Measurements from ENCODE around the gene TMEM191C.
"Not testable (repeated sequence)": the region's sequence is repeated elsewhere in the genome, so short reads cannot be mapped to it uniquely, and the experiment has no call there.

TMEM191C gene

DNA sequence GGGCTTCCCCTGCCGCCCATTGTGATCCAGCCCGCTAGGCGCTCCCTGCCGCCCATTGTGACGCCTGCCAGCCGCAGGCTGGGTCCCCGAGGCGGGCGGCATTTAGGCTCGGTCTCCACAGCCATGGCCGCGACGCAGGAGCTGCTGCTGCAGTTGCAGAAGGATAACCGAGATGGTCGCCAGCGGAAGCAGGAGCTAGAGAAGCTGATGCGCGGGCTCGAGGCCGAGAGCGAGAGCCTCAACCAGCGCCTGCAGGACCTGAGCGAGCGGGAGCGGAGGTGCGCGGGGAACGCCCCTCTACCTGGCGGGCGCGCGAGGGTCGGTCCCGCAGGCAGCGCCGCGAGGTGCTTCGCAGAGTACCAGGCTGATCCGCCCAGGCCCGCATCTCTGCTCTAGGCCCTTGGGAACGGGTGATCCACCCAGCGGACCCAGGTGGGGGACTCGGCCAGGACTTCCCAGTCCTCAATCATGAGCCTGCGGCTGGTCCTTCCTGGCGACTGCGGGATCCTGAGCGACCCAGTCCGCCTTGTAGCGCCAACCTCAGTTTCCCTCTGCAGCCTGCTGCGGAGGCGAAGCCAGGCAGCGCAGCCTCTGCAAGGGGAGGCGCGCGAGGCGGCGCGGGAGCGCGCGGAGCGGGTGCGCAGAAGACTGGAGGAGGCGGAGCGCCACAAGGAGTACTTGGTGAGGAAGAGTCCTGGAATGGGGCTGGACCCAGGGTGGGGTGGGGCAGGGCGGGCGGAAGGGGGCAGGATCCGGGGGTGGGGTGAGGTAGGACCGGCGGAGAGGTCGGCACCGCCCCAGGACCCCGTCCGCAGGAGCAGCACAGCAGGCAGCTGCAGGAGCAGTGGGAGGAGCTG is at the start of gene TMEM191C:
TSS of gene TMEM191C (plus strand) at position 51 of the 857 bp plus-strand sequence. CDS start at position 124, 73 bp downstream.
- not testable (repeated sequence) for DNase-seq (ENCODE audit: low read depth in 2 of 2)

DNA sequence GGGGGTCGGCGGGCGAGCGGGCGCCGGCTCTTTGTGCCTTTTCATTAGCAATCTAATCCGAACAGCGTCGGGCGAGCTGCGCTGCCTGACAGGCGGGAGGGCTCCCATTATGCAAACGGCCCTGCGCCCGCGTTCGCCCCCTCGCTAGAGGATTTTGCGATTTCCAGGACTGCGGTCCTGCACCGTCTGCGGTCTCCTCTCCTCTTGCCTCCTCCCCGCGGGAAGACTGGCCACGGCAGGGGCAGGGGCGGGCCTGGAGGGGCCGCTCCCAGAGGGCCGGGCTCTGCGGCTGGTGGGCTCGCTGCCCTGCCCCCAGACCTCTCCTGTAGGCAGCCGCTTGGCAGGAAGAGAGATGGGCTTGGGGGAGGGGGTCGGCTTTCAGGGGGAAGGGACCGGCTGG is 49.3 kb upstream of the TMEM191C start:
- not testable (repeated sequence) for DNase-seq (ENCODE audit: low read depth in 2 of 2)

DNA sequence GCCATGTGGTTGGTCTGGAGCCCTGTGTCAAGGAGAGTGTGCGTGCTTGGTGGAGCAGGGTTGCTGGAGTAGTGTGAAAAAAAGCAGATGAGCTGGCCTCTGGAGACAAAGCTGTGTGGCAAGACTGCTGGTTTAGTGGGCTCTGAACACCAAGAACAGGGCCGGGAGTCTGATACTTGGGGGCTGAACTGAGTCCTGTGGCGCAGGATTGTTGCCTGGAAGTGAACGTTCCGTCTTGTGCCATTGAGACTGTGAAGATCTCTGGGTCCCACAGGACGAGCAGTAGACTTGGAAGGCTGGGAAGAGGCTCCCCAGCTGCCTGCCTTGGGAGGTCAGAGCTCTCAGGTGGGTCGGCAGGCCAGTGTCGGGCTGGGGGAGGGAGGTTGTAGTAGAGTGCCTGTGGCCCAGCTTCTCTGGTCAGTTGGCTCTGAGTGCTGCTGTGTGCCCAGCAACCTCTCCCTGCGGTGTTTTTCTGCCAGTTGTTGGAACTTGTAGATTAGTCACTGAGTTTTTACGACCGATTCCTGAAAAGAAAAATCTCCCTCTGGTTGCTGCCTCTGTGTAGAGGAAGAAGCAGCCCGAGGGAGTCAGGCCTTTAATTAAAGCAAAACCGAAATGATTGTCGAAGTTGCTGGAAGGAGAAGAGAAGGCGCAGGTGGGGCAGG is 48.1 kb upstream of the TMEM191C start:
- not testable (repeated sequence) for DNase-seq (ENCODE audit: low read depth in 2 of 2)

DNA sequence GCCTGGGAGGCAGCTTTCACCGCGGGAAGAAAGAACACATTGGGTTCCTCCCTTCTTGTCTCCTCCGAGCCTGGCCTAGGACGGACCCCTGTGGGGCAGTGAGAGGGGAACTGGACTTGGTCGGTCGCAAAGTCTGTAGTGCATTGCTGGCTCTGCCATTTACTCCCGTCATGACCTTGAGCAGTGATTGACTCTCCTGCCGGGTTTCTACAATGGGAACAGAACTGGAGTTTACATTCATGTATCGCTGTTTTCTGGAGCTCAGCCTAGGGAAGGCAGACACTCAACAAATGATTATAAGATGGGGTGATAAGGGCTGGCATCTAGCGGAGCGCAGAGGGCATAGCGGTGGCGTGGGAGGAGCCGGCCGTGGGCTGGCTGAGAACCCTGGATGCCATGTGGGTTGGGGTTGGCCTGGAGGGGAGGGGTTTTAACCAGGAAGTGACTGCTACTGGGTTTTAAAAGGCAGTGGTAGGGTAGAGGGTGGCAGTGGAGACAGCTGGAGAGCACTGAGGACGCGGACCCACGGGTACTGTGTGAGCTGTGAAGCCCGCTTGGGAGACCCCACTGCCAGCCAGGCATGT is 46.9 kb upstream of the TMEM191C start:
- not testable (repeated sequence) for DNase-seq (ENCODE audit: low read depth in 2 of 2)

DNA sequence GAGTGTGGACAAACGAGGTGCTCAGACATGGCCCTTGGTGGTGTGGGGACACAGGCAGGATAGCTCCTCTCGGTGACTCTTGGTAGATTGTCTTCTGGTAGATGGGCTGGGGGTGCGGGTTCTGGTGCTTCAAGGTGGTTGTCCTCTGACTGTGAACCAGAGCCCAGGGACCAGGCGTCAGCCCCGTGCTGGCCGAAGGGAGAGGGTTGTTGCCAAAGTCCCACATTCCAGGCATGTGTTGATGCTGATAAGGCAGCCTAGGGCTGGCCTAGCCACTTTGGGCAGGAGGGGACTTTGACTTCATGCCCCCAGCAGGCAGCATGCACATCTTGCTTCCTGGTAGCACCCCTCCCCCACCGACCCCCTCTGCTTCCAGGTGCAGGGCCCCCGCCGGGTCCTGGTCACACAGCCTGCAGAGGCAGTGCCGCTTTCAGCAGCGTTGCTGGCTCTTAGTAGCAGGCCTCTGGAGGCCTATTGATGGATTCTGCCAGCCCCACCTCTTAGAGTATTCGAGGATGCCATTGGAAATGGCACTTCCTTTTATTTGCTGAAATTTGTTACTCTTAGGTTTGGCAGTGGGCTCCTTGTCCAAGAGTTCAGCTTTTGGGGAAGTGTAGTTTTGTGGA is 43.0 kb upstream of the TMEM191C start:
- DNase-seq (ENCODE audit: low read depth in 2 of 2) = not testable (repeated sequence)

DNA sequence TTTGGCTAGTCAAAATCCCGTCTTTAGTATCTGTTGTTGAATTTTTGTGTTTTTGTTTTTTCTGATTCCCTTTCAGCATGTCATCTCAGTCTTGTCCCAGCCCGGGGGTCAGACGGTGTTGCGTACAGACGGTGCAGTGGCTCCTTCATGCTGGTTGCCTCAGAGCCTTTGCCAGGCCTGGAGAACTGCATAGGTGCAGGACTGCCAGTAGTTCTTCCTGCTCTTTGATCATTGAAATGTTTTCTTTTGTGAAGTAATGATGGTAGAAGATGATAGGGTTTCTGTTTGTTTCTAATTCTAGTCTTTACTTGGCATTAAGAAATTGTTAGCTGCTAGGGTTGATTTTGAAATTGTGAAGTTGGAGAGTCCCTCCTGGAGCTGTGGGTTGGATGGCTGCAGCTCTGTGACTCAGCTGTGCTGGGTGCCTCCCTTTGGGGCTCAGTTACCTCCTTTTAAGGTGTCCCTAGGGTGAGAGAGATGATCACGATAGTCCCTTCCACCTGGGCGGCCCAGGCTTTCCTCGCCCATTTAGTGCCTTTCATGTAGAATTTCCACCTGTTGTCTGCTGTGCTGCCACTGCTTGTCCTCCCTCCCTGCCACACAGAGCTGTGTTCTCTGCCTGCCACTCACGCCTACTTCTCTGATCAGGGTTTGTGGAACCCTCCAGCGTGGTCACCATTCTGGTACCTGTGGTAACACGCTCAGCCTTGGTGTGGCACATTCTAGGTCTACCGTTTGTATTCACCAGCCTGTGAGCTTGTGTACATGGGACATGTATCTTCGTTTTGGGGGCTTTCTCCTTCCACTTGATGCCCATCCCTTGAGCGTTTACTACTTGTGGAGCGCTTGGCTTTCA is 32.6 kb upstream of the TMEM191C start:
- not testable (repeated sequence) for DNase-seq (ENCODE audit: low read depth in 2 of 2)

DNA sequence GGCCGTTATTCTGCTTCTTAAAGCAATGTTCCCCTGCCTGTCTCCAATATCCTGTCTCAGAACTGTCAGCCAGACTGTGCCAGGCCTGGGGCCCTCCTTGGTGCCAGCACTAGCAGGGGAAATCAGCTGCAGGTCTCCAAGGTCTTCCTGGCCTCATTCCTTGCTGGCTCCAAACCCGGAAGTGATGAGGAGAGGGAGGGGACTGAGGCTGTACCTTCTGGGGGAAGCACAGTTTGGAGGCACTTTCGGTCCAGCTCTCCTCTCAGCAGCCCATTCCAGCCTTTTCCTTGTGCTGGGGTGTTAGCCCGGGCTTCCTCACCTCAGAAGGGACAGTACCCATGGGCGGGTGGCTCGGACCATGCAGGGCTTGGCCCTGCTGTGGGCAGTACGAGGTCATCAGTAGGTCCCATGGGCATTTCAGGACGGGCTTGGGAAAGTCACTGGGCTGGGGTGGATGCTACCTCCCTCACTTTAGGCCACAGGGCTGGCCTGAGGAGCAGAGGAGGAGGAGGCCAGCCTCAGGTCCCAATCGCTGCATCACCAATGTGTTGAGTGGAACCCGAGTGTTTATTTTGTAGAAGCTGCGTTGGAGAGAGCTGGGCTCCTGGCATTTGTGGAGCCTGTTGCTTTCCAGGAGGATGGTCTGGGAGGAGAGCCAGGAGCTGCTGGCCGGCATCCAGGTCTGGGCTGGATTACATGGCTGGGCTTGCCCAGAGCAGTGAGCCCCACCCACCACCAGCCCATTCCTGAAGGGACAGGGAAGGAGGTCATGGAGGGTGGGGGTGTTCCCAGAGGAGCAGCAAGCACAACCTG is 31.0 kb upstream of the TMEM191C start:
- DNase-seq (ENCODE audit: low read depth in 2 of 2) = not testable (repeated sequence)

DNA sequence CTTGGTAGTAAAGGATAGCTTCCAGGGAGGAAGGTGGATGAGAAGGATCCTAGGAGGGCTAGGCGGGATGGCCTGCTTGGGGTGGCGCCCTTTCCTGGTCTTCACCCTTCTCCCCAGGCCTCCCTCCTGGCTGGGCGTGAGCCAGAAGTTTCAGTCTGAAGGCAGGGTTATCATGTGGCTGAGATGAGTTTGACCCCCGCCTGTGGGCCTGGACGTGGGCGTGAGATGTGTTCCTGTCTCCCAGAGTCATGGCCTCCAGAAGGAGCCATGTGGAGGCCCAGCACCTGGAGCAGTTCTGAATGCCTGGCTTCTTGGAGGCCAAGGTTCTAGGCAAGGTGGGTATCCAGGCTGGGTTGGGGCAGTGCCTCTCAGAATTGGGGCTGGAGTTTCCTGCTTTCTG is 29.2 kb upstream of the TMEM191C start:
- not testable (repeated sequence) for DNase-seq (ENCODE audit: low read depth in 2 of 2)

DNA sequence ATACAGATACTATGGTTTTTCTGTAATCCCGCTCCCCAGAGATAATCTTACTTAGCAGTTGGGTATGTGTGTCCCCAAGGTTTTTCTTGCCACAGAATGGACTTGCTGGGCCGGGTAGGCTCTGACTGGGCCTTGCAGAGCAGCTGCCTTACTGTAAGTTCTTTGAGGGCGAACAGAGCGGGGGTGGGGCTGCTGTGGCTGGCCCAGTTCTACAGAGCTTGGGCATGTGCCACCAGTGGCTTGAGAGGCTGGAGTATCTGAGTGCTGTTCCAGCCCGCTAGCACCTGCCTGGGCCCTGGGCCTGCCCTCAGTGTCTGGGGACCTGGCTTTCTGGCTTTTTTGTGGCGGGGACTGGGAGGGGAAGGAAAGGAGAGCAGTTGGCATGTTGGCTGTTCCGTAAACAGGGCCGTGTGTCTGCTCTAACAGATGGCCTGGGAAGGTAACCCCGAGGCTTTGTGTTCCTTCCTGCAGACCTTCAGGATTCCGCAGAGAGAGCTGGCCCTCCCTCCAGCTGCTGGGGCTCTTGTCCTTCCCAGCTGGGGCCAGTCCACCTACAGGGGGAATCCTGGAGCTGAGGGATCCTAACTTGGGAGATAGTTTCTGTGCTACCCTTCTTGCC is 27.1 kb upstream of the TMEM191C start:
- not testable (repeated sequence) for DNase-seq (ENCODE audit: low read depth in 2 of 2)

DNA sequence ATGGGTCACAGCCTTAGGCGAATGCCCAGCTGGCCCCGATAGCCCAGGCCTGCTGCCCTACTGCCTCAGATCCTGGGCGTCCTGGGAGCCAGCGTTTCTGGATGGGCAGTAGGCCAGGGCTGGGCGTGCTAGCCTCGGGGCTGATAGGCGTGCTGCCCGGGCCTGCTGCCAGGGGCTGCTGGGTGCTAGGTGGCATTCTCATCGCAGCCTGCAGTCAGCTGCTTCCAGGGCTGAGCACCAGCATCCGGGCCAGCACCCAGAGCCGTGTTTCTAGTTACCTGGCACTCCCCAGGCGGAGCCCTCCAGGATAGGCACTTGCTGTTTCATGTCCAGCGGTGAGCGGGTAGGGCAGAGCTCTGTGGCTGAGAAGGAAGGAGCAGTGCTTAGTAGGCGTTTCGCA is 26.5 kb upstream of the TMEM191C start:
- DNase-seq (ENCODE audit: low read depth in 2 of 2) = not testable (repeated sequence)

DNA sequence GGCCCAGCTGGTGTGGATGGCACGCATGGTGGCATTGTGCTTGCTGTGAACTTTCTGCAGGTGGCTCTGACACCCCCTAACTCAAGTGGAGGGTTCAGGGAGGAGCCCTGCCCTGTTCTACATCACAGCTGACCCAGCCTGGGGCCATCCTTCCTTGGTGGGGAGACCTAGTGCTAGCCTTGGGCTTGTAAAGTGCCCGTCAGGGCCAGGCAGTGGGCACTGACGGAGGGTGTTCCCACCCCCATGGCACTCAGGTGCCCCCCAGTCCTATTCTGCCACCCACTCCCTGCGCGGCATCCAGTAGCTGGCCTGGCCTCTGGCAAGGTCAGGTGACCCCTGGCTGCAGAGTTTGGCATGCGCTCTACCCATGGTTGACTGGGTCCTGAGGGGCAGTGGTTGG is 26.0 kb upstream of the TMEM191C start:
- DNase-seq (ENCODE audit: low read depth in 2 of 2) = not testable (repeated sequence)

DNA sequence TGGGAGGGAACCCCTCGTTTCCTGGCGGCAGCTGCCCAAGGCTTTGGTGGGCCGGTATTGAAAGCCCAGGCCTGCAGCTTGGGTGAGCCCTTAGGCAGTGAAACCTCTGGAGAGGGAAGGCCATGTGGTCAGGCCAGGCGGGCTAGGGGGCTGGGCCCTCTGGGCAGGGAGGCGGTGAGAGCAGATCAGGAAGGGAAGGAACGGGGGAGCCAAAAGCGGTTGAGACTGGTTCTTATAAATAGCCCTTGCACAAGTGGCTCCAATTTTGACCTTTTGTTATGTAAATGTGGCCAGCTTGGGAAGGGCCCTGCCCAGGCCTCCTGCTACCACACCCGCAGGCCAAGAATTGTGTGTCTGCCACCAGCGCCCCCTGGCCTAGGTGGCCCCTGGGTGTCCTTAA is 25.1 kb upstream of the TMEM191C start:
- not testable (repeated sequence) for DNase-seq (ENCODE audit: low read depth in 2 of 2)

DNA sequence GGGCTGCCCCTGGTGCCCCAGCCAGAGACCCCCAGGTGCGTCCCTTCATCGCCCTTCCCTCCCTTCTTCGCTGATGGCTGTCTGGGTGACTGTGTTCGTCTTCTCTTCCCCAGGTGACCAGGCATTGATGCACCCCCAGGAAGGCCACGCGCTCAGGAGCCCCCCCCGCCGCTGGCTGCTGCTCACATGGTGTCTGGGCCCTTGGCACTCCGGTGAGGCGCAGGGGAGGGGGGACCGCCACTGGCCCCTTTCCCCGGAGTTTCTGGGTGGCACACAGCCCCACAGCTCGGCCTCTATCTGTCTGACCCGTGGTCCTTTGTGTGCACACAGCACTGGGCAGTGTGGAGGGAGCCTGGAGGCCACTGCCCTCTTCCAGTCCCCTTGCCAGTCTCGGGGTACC is 24.5 kb upstream of the TMEM191C start:
- DNase-seq (ENCODE audit: low read depth in 2 of 2) = not testable (repeated sequence)

DNA sequence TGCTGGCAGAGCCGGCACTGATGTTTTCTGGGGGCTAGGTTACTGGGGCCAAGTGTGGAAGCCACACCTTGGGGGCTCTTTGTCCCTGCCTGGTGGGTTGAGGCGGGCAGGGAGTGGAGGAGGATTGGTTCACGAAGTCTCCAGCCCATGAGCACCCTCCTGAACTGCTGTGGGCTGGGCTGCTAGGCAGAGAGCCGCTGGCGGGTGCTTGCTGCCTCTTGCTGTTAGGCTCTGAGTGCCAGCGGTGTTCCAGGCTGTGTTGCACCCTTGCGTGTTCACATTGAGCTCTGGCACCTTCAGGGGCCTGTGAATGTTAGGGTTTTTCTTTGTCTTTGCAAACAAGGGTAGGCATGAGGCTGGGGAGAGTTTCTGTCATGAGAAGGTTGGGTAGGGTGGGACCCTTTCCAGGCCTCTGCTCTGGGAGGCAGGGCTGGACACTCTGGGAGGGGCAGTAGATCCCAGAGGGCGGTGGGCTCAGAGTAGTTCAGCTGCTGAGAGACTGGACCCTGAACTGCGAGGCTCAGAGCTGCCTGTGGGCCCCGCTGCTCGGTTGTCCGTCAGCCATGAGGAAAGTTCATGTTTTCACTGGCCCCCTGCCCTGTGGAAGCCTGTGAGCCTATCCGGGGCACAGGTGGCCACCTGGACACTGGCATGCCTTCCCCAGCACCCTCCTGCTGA is 24.0 kb upstream of the TMEM191C start:
- DNase-seq (ENCODE audit: low read depth in 2 of 2) = no peak

DNA sequence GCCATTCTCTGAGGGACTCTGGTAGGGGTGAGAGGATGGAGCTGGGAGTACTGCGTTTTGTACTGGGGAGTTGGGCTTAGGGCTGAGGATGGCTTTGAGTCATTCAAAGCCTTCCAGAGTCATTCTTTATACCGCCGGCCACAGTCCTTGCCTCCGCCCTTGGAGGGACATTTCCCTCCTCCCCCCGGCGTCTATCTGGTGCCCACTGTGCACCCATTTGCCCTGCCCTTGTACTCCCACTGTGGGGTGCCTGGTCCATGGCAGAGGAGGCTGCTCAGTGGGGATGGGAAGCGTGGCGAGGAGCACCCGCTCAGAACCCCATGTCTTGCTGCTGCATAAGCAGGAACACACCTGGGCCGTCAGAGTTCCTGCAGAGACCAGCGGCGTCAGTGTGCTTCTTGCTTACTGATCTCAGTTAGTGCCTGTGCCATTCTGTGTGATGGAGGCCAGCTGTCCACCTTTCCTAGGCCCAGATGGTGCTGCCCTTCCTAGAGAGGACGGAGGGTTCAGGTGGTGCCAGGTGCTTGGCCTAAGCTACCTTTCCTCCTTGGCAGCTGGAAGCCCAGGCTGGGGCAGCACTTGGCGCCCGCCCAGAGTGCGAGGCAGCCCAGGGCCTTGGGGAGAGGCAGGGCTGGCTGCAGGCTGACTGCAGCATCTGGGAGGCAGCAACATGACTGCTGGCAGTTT is 23.3 kb upstream of the TMEM191C start:
- no peak for DNase-seq (ENCODE audit: low read depth in 2 of 2)

DNA sequence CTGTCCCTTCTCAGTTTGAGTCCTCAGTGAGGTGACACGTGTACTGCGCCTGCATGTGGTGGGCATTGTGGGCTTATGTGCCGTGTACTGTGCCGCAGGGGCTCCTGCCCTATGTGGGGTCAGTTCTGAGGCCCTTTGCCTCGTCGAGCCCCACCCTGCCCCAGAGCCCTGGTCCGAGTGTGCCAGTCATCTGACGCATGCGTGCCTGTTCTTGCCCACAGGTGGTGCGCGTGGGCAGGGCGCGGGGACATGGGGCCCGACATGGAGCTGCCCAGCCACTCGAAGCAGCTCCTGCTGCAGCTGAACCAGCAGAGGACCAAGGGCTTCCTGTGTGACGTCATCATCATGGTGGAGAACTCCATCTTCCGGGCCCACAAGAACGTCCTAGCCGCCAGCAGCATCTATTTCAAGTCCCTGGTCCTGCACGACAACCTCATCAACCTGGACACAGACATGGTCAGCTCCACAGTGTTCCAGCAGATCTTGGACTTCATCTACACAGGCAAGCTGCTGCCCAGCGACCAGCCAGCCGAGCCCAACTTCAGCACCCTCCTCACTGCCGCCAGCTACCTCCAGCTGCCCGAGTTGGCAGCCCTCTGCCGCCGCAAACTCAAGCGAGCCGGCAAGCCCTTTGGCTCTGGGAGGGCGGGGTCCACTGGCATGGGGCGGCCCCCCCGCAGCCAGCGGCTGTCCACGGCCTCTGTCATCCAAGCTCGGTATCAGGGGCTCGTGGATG is 22.3 kb upstream of the TMEM191C start:
- no peak for DNase-seq (ENCODE audit: low read depth in 2 of 2)

DNA sequence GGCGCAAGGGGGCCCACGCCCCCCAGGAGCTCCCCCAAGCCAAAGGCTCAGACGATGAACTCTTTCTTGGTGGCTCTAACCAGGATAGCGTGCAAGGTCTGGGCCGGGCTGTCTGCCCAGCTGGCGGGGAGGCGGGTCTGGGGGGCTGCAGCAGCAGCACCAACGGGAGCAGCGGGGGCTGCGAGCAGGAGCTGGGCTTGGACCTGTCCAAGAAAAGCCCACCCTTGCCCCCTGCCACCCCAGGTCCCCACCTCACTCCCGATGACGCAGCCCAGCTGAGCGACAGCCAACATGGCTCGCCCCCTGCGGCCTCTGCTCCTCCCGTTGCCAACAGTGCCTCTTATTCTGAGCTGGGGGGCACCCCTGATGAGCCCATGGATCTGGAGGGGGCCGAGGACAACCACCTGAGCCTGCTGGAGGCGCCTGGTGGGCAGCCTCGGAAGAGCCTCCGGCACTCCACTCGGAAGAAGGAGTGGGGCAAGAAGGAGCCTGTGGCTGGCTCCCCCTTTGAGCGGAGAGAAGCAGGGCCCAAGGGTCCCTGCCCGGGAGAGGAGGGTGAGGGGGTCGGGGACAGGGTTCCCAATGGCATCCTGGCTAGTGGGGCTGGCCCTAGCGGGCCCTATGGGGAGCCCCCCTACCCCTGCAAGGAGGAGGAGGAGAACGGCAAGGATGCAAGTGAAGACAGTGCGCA is 21.6 kb upstream of the TMEM191C start:
- no peak for DNase-seq (ENCODE audit: low read depth in 2 of 2)
